Activated naive CD4-positive, alpha-beta T cell treated with anti-CD3 and anti-CD28 coated beads, Interleukin-2, amount 50 U/mL, for 16 hours (primary cell): ENCODE measurements around the gene RHBDD1.

Experiments used
- DNase-seq: peaks from one replicate; pipeline ENCODE4 v3.0.0-alpha.2; 2020

The RHBDD1 gene

GRCh38 chr2:226888971-226889370, 53.1 kb downstream of the RHBDD1 start:
- DNase-seq, result no peak

DNA sequence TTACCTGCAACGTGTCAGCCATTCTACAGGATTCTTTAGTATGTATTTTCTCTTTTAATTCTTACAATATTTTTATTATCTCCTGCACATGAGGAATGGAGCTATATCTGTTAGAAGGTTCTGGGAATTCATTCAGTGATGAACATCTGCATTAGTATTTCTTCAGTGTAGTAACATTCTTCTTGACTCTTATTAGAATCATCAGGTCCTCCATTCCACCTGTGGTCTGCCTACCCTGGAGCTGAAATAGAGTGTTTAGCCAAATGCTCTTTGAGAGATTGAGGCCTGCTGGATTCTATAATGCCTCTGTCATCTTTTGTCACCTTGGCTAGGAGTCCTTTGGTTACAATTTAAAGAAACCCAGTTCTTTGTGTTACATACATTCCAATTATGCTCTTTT, 54.4 kb downstream of the RHBDD1 start:
- DNase-seq, result no peak

DNA sequence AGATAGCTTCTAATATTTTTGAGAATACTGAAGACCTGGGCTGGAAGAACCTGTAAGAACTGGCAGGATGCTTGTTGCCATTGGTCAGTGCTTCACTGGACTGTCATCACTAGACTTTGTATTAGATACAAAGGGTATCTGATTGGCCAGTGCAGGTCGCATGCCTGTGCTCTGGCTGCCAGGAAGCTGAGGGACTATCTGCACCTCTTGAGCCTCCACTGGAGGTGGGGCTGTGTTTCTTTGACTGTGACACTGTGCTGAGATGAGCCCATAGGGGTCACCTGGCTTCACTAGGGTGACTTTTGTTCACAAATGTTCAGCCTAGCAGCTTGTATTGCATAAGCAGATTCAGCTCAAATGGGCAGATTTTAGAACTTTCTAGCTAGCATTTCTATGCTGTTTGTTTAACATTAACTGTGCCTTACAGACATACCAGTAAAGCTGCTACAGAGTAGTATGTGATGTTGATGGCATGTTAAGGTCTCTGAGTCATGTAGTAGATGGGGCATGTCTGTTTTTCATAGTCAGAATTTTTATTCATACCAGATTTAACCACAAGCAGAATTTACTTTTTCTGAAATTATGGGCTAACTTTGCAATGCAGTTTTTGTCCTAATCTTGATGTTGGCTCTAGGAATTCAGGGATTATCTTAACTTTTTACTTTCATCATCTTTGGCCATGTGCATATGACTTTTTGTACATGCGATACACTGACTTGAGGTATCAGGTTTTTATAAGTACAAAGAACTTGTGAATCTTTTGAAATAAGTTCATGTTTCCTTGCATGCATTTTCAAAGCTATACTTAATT, 56.1 kb downstream of the RHBDD1 start:
- DNase-seq, result no peak

- no peak for DNase-seq
Observed at GRCh38 chr2:226892729-226893128, 56.9 kb downstream of the RHBDD1 start.

DNA sequence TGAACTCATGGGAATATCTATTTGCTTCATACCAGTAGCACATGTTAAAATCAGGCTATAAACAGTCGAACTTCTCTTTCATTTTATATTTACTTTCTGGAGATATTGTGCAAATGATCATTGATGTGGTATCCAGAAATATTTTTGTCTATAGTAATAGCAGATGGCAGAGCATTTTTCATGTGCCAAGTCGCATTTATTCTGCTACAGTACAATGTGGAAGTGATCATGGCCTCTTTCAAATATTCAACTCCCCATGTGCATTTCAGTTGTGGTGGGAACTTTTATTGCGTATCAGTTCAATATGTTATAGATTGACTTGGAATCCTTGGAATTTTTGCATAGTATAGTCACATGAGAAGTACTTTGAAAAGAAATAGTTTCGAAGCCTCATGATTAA, 57.4 kb downstream of the RHBDD1 start:
- no peak for DNase-seq

- DNase-seq, result no peak
Observed at GRCh38 chr2:226894752-226895151, 58.9 kb downstream of the RHBDD1 start.

GRCh38 chr2:226895579-226895978, 59.7 kb downstream of the RHBDD1 start:
- no peak for DNase-seq

DNA sequence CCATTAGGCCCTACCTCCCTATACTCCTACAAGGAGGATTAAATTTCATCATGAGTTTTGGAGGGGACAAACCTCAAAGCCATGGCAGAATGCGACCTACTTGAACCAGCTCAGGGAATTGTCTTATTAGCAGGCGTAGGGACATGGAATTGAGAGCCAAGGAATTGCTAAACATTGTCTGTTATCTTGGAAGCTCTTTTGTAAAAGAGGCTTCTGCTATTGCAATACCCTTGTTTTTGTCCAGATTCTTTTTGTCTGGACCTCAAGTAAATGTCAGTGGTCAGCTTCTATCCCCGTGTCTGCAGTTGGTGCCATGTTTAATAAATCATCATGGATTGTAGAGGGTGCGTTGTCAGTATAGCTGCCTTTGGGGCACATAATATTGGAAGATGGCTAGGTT, 62.3 kb downstream of the RHBDD1 start:
- DNase-seq, result no peak

DNA sequence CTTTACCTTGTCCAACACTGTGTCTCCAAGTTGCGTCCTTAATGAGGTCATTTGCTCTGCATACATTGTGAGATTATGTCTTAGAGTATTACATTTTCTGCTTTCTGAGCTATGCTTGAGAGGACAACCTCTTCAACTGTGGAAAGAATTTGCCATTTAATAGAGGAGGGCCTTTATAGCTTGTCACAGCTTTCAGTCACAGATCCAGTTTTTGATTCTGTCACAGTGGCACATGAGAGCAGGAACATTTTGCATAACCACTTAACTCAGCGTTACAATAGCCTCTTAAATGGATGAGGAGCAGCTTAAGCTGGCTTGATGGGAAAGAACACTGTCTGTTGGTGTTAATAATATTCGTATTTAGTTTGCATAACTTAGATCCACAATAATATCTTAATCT, 63.0 kb downstream of the RHBDD1 start:
- DNase-seq, result no peak

DNA sequence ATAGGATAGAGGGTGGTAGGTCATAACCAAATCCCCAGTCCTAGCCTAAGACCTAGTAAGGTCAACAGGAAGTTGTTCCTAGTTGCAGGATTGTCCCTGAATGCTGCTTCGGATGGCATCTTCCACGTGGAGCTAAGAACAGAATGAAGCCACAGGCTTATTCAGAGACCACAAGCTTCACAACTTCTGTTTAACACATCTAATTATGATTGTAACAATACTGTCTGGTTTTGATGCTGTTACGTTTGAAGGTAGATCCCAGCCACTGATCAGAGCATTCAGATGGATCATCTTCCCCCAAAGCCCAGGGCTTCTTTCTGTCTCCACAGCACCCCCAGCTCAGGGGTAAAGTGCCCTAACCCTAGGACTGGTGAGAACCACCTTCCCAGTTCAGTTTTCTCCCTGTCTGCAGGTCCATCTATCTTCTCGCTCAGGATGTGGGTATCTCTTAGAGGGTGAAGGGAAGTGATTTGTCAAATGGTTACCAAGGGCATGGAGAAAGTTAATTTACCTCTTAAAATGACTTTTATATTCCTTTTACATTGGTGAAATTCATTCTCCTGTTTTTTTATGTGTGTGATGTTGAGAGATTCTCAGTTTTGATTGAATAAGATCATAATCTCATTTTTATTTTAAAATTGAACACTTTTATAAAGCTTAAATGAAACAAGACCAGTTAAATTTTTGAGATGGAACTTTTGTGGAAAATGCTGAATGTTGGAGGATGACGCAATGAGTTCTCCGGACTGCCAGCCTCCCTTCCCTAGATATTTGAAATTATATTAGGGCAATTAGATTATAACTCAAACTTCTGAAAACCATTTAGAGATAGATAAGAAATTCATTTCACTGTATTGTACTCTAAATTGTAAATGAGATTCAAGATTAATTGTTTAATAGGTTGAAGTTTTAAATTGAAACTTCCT, 66.5 kb downstream of the RHBDD1 start:
- no peak for DNase-seq

GRCh38 chr2:226903179-226903578, 67.3 kb downstream of the RHBDD1 start:
- DNase-seq, result no peak

DNA sequence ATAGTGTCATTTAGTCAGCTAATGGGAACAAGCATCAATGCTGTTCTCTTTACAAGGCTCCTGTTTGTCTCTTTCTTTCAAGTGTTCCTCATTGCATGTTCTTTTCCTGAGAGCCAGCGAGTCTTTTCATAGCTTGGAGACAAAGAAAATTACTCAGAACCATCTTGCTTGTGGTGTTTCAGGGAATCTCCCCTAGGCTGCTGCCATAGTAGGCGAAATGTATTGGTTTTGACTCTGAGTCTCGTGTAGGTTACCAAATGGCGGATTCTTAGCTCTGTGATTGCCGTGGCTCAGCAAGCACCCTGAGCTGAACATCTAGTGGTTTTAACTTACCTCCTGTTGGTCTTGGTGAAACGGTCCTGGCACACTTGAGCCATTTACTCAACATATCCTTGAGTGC, 68.7 kb downstream of the RHBDD1 start:
- no peak for DNase-seq

DNA sequence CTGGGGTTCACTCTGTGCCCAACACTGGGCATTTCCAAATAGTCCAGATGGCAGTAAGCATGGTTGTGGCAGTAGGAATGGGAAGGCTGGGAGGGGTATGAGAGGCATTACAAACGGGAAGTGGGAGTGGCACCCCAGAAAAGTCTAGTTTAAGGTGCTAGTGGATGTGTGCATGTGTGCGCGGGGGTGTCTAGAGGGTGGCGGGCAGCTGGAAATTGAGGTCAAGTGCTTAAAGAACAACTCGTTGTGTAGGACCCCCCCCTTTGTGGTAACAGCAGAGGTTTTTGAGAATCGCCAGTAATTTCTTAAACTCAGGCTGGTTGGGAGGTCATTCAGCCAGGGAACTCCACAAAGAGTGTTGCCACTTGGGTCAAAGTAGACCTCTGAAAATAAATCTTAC, 69.9 kb downstream of the RHBDD1 start:
- no peak for DNase-seq

GRCh38 chr2:226906163-226906693, 70.4 kb downstream of the RHBDD1 start:
- no peak for DNase-seq

DNA sequence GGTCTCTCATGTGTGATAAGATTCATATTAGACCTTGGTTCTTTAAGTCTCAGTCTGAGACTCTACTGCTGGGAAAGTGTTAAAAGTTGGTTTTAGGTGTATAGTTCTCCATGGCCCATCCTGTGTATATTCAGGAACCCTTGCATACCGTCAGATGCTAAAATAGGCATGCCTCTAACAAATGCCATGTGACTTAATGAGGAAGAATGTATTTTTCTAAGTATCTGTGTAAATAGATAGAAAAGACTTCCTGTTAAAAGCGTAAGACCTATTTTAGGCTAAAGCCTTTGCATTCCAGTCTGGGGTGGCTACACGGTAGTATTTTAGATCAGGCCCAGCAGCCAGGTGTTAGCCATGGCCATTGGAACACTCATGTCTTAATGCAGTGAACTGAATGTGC, 73.3 kb downstream of the RHBDD1 start:
- DNase-seq, result no peak

DNA sequence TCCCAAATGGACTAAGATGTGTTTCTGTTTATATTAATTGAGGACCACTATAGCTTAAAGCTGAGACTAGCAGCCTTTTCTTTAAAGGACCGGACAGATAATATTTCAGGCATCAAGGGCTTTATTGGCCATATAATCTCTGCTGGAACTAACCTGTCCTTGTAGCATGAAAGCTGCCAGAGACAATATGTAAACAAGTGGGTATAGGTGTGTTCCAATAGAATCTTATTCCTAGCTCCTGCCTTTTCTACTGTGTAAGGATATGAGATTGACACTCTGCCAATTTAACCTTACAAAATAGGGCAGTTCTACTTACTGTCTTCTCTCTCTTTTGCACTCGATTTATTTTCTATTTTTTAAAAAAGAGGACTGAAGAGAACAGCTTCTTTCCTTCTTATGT, 74.0 kb downstream of the RHBDD1 start:
- no peak for DNase-seq

- no peak for DNase-seq
Observed at GRCh38 chr2:226910384-226910783, 74.5 kb downstream of the RHBDD1 start.

GRCh38 chr2:226911932-226912331, 76.1 kb downstream of the RHBDD1 start:
- DNase-seq, result no peak

DNA sequence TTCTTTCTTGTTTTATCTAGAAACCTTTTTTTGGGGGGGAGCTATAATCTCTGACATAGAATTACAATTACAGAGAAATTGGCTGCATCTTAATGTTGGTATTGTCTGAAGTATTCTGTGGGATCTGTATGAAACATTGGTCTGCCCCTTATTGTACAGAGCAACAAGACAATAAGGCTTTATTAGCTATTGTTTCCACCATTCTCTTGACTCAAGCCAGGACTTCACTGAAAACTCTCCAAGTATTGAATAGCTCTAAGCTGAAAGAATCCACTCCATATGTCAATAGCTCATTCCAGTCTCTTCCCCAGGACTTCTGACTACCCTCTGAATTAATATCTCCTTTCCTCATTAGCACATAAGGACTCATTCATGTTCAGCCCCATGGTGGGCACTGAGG, 77.8 kb downstream of the RHBDD1 start:
- no peak for DNase-seq

DNA sequence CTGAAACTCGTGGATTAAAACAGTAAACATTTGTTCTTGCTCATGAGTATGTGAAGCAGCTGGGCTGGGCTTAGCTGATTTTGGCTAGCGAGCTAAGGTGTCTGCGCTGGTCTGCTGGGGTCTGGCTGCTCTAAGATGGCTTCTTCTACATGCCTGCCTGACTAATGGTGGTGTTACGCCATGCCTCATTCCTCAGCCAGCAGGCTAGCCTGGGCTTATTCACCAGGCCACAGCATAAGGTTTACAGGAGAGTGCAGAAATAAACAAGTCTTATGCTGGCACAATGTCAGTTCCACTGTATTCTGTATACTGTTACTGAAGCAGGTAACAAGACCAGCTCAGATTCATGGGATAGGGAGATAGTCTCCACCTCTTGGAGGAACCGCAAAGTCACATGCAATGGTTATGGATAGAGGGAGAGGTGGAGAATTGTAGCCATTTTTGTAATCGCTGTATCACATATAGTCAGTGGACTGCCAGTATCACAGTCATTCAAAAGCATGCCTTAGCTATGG, 80.0 kb downstream of the RHBDD1 start:
- no peak for DNase-seq

DNA sequence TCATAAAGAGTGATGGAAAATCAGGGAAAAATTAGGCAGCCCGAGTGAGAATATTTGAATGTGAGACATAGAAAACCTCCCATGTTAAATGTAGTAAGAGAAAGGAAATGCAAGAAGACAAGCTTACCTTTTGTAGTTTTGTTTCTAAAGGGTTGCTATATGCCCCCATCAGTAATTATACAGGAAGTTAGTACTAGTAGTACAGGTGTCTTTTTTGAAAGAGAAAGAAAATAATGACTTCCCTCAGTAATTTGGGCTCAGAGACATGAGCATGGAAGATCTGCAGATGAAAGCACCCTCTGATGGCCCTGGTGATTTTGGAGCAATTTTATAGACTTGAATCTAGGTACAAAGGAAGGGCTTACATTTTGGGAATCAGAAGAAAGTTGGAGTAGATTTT, 80.8 kb downstream of the RHBDD1 start:
- DNase-seq, result no peak

- DNase-seq, result no peak
Observed at GRCh38 chr2:226932443-226932842, 96.6 kb downstream of the RHBDD1 start.

DNA sequence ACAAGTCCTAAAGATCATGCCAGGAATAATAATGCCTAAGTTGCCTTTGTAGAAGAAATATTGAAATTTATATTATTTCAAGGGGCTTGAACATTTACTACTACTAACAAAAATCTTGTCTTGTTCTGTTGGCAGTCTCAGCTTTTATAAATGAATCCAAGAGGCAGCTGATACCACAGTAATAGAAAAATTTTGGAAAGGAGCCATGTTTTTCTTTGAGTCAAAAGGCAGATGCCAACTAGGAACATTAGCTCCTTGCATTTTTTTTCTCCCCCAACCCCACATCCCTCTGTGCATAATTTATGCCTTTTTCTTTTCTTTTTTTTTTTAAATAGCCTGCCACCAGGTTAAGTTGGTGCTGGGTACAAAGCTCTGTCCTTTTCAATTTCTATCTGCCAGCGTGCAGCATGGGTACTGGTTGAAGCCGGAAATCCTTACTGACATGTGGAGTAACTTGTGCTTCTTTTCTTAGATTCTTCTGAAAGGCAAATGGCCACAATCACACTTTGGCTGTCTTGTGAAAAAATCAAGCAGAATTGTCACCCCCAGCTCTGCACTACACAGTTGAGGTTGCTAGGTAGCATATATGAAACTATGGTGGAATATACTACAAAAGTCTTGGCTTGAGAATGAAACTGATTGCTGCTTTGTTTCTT, 98.8 kb downstream of the RHBDD1 start:
- no peak for DNase-seq
